ENCODE data around the gene SPAG17.
"Not testable (repeated sequence)": the region's sequence is repeated elsewhere in the genome, so short reads cannot be mapped to it uniquely, and the experiment has no call there.

The SPAG17 gene

GRCh38 chr1:117925981-117926380 lies 259.0 kb downstream of the SPAG17 start:
- Histone ChIP-seq H3K9me3 (ENCODE audit: low read length) (no peaks in the 10 kb centered on the region), H3K27me3 (ENCODE audit: control insufficient read depth in 1 of 2, insufficient read depth in 2 of 2, low read length in 2 of 2) (no peaks in the 10 kb centered on the region), H3K4me3 (ENCODE audit: low read depth in 1 of 2, low read length in 2 of 2) (no peak overlapping the region), H3K27ac (ENCODE audit: low read depth, low read length) (no peak overlapping the region), H3K4me1 (ENCODE audit: insufficient read depth, low read length) (peaks cover 14% of the 10 kb centered on the region), H3K9ac (ENCODE audit: low read length) (no peak overlapping the region), H3K36me3 (ENCODE audit: insufficient read depth, low read length) (no peaks in the 10 kb centered on the region)

- peaks cover 10% of the 10 kb centered on the region for H3K36me3 ChIP-seq (ENCODE audit: insufficient read depth, low read length)
- not testable (repeated sequence) for H3K4me1 ChIP-seq (ENCODE audit: insufficient read depth, low read length); H3K9me3 ChIP-seq (ENCODE audit: low read length); H3K4me3 ChIP-seq (ENCODE audit: low read depth in 1 of 2, low read length in 2 of 2); H3K27ac ChIP-seq (ENCODE audit: low read depth, low read length); H3K9ac ChIP-seq (ENCODE audit: low read length); H3K27me3 ChIP-seq (ENCODE audit: control insufficient read depth in 1 of 2, insufficient read depth in 2 of 2, low read length in 2 of 2)
Observed at GRCh38 chr1:117922717-117923116, 262.3 kb downstream of the SPAG17 start.

- Histone ChIP-seq H3K9me3 (ENCODE audit: low read length) (no peaks in the 10 kb centered on the region), H3K36me3 (ENCODE audit: insufficient read depth, low read length) (peaks cover 10% of the 10 kb centered on the region), H3K4me3 (ENCODE audit: low read depth in 1 of 2, low read length in 2 of 2) (no peak overlapping the region), H3K4me1 (ENCODE audit: insufficient read depth, low read length) (no peaks in the 10 kb centered on the region), H3K27ac (ENCODE audit: low read depth, low read length) (no peak overlapping the region), H3K9ac (ENCODE audit: low read length) (no peak overlapping the region), H3K27me3 (ENCODE audit: control insufficient read depth in 1 of 2, insufficient read depth in 2 of 2, low read length in 2 of 2) (no peaks in the 10 kb centered on the region)
Observed at GRCh38 chr1:117921991-117922390, 263.0 kb downstream of the SPAG17 start.

- Histone ChIP-seq H3K9me3 (ENCODE audit: low read length) (no peaks in the 10 kb centered on the region), H3K4me1 (ENCODE audit: insufficient read depth, low read length) (no peaks in the 10 kb centered on the region), H3K4me3 (ENCODE audit: low read depth in 1 of 2, low read length in 2 of 2) (no peak overlapping the region), H3K9ac (ENCODE audit: low read length) (no peak overlapping the region), H3K27me3 (ENCODE audit: control insufficient read depth in 1 of 2, insufficient read depth in 2 of 2, low read length in 2 of 2) (no peaks in the 10 kb centered on the region), H3K36me3 (ENCODE audit: insufficient read depth, low read length) (peaks cover 28% of the 10 kb centered on the region), H3K27ac (ENCODE audit: low read depth, low read length) (no peak overlapping the region)
Observed at GRCh38 chr1:117919376-117919775, 265.7 kb downstream of the SPAG17 start.

GRCh38 chr1:117911051-117911450 lies 274.0 kb downstream of the SPAG17 start:
- Histone ChIP-seq H3K4me3 (ENCODE audit: low read depth in 1 of 2, low read length in 2 of 2) (no peak overlapping the region), H3K27ac (ENCODE audit: low read depth, low read length) (no peak overlapping the region), H3K4me1 (ENCODE audit: insufficient read depth, low read length) (no peaks in the 10 kb centered on the region), H3K9me3 (ENCODE audit: low read length) (no peaks in the 10 kb centered on the region), H3K9ac (ENCODE audit: low read length) (no peak overlapping the region), H3K36me3 (ENCODE audit: insufficient read depth, low read length) (peaks cover 50% of the 10 kb centered on the region), H3K27me3 (ENCODE audit: control insufficient read depth in 1 of 2, insufficient read depth in 2 of 2, low read length in 2 of 2) (no peaks in the 10 kb centered on the region)

- Histone ChIP-seq H3K4me3 (ENCODE audit: low read depth in 1 of 2, low read length in 2 of 2) (no peak overlapping the region), H3K9me3 (ENCODE audit: low read length) (no peaks in the 10 kb centered on the region), H3K27ac (ENCODE audit: low read depth, low read length) (no peak overlapping the region), H3K27me3 (ENCODE audit: control insufficient read depth in 1 of 2, insufficient read depth in 2 of 2, low read length in 2 of 2) (no peaks in the 10 kb centered on the region), H3K4me1 (ENCODE audit: insufficient read depth, low read length) (no peaks in the 10 kb centered on the region), H3K36me3 (ENCODE audit: insufficient read depth, low read length) (peaks cover 51% of the 10 kb centered on the region), H3K9ac (ENCODE audit: low read length) (no peak overlapping the region)
Observed at GRCh38 chr1:117905019-117905418, 280.0 kb downstream of the SPAG17 start.

GRCh38 chr1:117904485-117904884 lies 280.5 kb downstream of the SPAG17 start:
- Histone ChIP-seq H3K9me3 (ENCODE audit: low read length) (no peaks in the 10 kb centered on the region), H3K27me3 (ENCODE audit: control insufficient read depth in 1 of 2, insufficient read depth in 2 of 2, low read length in 2 of 2) (no peaks in the 10 kb centered on the region), H3K9ac (ENCODE audit: low read length) (no peak overlapping the region), H3K4me3 (ENCODE audit: low read depth in 1 of 2, low read length in 2 of 2) (no peak overlapping the region), H3K4me1 (ENCODE audit: insufficient read depth, low read length) (no peaks in the 10 kb centered on the region), H3K36me3 (ENCODE audit: insufficient read depth, low read length) (peaks cover 45% of the 10 kb centered on the region), H3K27ac (ENCODE audit: low read depth, low read length) (no peak overlapping the region)

All from muscle layer of colon (tissue), 2 donors.